ENCODE measurements around the gene PLEKHA5.
"Not testable (repeated sequence)": the region's sequence is repeated elsewhere in the genome, so short reads cannot be mapped to it uniquely, and the experiment has no call there.

PLEKHA5 gene

GRCh38 chr12:19304149-19304750, 174.7 kb downstream of the PLEKHA5 start:
- H3K4me3 ChIP-seq (ENCODE audit: low read depth in 1 of 2, low read length in 2 of 2) = no peak overlapping the region
- H3K9me3 ChIP-seq (ENCODE audit: control insufficient read depth in 1 of 2, low read length in 2 of 2) = no peaks in the 10 kb centered on the region
- no peak overlapping the region for H3K27ac ChIP-seq (ENCODE audit: low read length)
- H3K36me3 ChIP-seq (ENCODE audit: control insufficient read depth in 1 of 2, insufficient read depth in 2 of 2, low read length in 2 of 2) = peaks cover 0 to 8% of the 10 kb centered on the region in 2 donors
- no peaks in the 10 kb centered on the region for H3K27me3 ChIP-seq (ENCODE audit: low read depth, low read length)
- no peaks in the 10 kb centered on the region for H3K4me1 ChIP-seq (ENCODE audit: control insufficient read depth in 1 of 2, insufficient read depth in 2 of 2, low read length in 2 of 2)

GRCh38 chr12:19305621-19306020, 176.1 kb downstream of the PLEKHA5 start:
- H3K4me1 ChIP-seq (ENCODE audit: control insufficient read depth in 1 of 2, insufficient read depth in 2 of 2, low read length in 2 of 2) = not testable (repeated sequence)

GRCh38 chr12:19306366-19306765, 176.8 kb downstream of the PLEKHA5 start:
- H3K9me3 ChIP-seq (ENCODE audit: control insufficient read depth in 1 of 2, low read length in 2 of 2) = no peaks in the 10 kb centered on the region
- H3K4me1 ChIP-seq (ENCODE audit: control insufficient read depth in 1 of 2, insufficient read depth in 2 of 2, low read length in 2 of 2) = no peaks in the 10 kb centered on the region
- peaks cover 0 to 8% of the 10 kb centered on the region in 2 donors for H3K36me3 ChIP-seq (ENCODE audit: control insufficient read depth in 1 of 2, insufficient read depth in 2 of 2, low read length in 2 of 2)
- no peak overlapping the region for H3K27ac ChIP-seq (ENCODE audit: low read length)
- no peaks in the 10 kb centered on the region for H3K27me3 ChIP-seq (ENCODE audit: low read depth, low read length)
- no peak overlapping the region for H3K4me3 ChIP-seq (ENCODE audit: low read depth in 1 of 2, low read length in 2 of 2)

More at GRCh38 chr12:19305621-19306020, 176.1 kb downstream of the PLEKHA5 start:
- not testable (repeated sequence) for H3K36me3 ChIP-seq (ENCODE audit: control insufficient read depth in 1 of 2, insufficient read depth in 2 of 2, low read length in 2 of 2); H3K27ac ChIP-seq (ENCODE audit: low read length); H3K9me3 ChIP-seq (ENCODE audit: control insufficient read depth in 1 of 2, low read length in 2 of 2); H3K4me3 ChIP-seq (ENCODE audit: low read depth in 1 of 2, low read length in 2 of 2); H3K27me3 ChIP-seq (ENCODE audit: low read depth, low read length)

- Histone ChIP-seq H3K4me3 (ENCODE audit: low read depth in 1 of 2, low read length in 2 of 2) (no peak overlapping the region), H3K36me3 (ENCODE audit: control insufficient read depth in 1 of 2, insufficient read depth in 2 of 2, low read length in 2 of 2) (peaks cover 0 to 8% of the 10 kb centered on the region in 2 donors), H3K27ac (ENCODE audit: low read length) (no peak overlapping the region), H3K9me3 (ENCODE audit: control insufficient read depth in 1 of 2, low read length in 2 of 2) (no peaks in the 10 kb centered on the region), H3K27me3 (ENCODE audit: low read depth, low read length) (no peaks in the 10 kb centered on the region), H3K4me1 (ENCODE audit: control insufficient read depth in 1 of 2, insufficient read depth in 2 of 2, low read length in 2 of 2) (no peaks in the 10 kb centered on the region)
Observed at GRCh38 chr12:19307451-19307850, 177.9 kb downstream of the PLEKHA5 start.

- Histone ChIP-seq H3K27ac (ENCODE audit: low read length) (no peak overlapping the region), H3K36me3 (ENCODE audit: control insufficient read depth in 1 of 2, insufficient read depth in 2 of 2, low read length in 2 of 2) (peaks cover 0 to 8% of the 10 kb centered on the region in 2 donors), H3K27me3 (ENCODE audit: low read depth, low read length) (no peaks in the 10 kb centered on the region), H3K4me1 (ENCODE audit: control insufficient read depth in 1 of 2, insufficient read depth in 2 of 2, low read length in 2 of 2) (no peaks in the 10 kb centered on the region), H3K9me3 (ENCODE audit: control insufficient read depth in 1 of 2, low read length in 2 of 2) (no peaks in the 10 kb centered on the region), H3K4me3 (ENCODE audit: low read depth in 1 of 2, low read length in 2 of 2) (no peak overlapping the region)
Observed at GRCh38 chr12:19311165-19311564, 181.6 kb downstream of the PLEKHA5 start.

GRCh38 chr12:19312637-19313036, 183.1 kb downstream of the PLEKHA5 start:
- Histone ChIP-seq H3K9me3 (ENCODE audit: control insufficient read depth in 1 of 2, low read length in 2 of 2) (no peaks in the 10 kb centered on the region), H3K4me1 (ENCODE audit: control insufficient read depth in 1 of 2, insufficient read depth in 2 of 2, low read length in 2 of 2) (no peaks in the 10 kb centered on the region), H3K36me3 (ENCODE audit: control insufficient read depth in 1 of 2, insufficient read depth in 2 of 2, low read length in 2 of 2) (no peaks in the 10 kb centered on the region), H3K4me3 (ENCODE audit: low read depth in 1 of 2, low read length in 2 of 2) (no peak overlapping the region), H3K27ac (ENCODE audit: low read length) (no peak overlapping the region), H3K27me3 (ENCODE audit: low read depth, low read length) (no peaks in the 10 kb centered on the region)

- Histone ChIP-seq H3K4me1 (ENCODE audit: control insufficient read depth in 1 of 2, insufficient read depth in 2 of 2, low read length in 2 of 2) (no peaks in the 10 kb centered on the region), H3K27me3 (ENCODE audit: low read depth, low read length) (no peaks in the 10 kb centered on the region), H3K9me3 (ENCODE audit: control insufficient read depth in 1 of 2, low read length in 2 of 2) (no peaks in the 10 kb centered on the region), H3K36me3 (ENCODE audit: control insufficient read depth in 1 of 2, insufficient read depth in 2 of 2, low read length in 2 of 2) (peaks cover 0 to 3% of the 10 kb centered on the region in 2 donors), H3K4me3 (ENCODE audit: low read depth in 1 of 2, low read length in 2 of 2) (no peak overlapping the region), H3K27ac (ENCODE audit: low read length) (no peak overlapping the region)
Observed at GRCh38 chr12:19316425-19316824, 186.9 kb downstream of the PLEKHA5 start.

GRCh38 chr12:19322376-19322775, 192.8 kb downstream of the PLEKHA5 start:
- peaks cover 12% of the 10 kb centered on the region in 2 donors for H3K36me3 ChIP-seq (ENCODE audit: control insufficient read depth in 1 of 2, insufficient read depth in 2 of 2, low read length in 2 of 2)
- peaks cover 0 to 3% of the 10 kb centered on the region in 2 donors for H3K9me3 ChIP-seq (ENCODE audit: control insufficient read depth in 1 of 2, low read length in 2 of 2)
- no peaks in the 10 kb centered on the region for H3K27me3 ChIP-seq (ENCODE audit: low read depth, low read length)
- no peak overlapping the region for H3K27ac ChIP-seq (ENCODE audit: low read length)
- H3K4me3 ChIP-seq (ENCODE audit: low read depth in 1 of 2, low read length in 2 of 2) = no peak overlapping the region
- no peaks in the 10 kb centered on the region for H3K4me1 ChIP-seq (ENCODE audit: control insufficient read depth in 1 of 2, insufficient read depth in 2 of 2, low read length in 2 of 2)

- H3K27ac ChIP-seq (ENCODE audit: low read length) = no peak overlapping the region
- H3K27me3 ChIP-seq (ENCODE audit: low read depth, low read length) = no peaks in the 10 kb centered on the region
- peaks cover 0 to 3% of the 10 kb centered on the region in 2 donors for H3K9me3 ChIP-seq (ENCODE audit: control insufficient read depth in 1 of 2, low read length in 2 of 2)
- no peak overlapping the region for H3K4me3 ChIP-seq (ENCODE audit: low read depth in 1 of 2, low read length in 2 of 2)
- peaks cover 12% of the 10 kb centered on the region in 2 donors for H3K36me3 ChIP-seq (ENCODE audit: control insufficient read depth in 1 of 2, insufficient read depth in 2 of 2, low read length in 2 of 2)
- H3K4me1 ChIP-seq (ENCODE audit: control insufficient read depth in 1 of 2, insufficient read depth in 2 of 2, low read length in 2 of 2) = no peaks in the 10 kb centered on the region
Observed at GRCh38 chr12:19323805-19324204, 194.3 kb downstream of the PLEKHA5 start.

GRCh38 chr12:19326102-19326501, 196.6 kb downstream of the PLEKHA5 start:
- no peaks in the 10 kb centered on the region for H3K4me1 ChIP-seq (ENCODE audit: control insufficient read depth in 1 of 2, insufficient read depth in 2 of 2, low read length in 2 of 2)
- peaks cover 10 to 12% of the 10 kb centered on the region in 2 donors for H3K36me3 ChIP-seq (ENCODE audit: control insufficient read depth in 1 of 2, insufficient read depth in 2 of 2, low read length in 2 of 2)
- no peak overlapping the region for H3K4me3 ChIP-seq (ENCODE audit: low read depth in 1 of 2, low read length in 2 of 2)
- H3K27me3 ChIP-seq (ENCODE audit: low read depth, low read length) = no peaks in the 10 kb centered on the region
- no peak overlapping the region for H3K27ac ChIP-seq (ENCODE audit: low read length)
- H3K9me3 ChIP-seq (ENCODE audit: control insufficient read depth in 1 of 2, low read length in 2 of 2) = peaks cover 0 to 3% of the 10 kb centered on the region in 2 donors

- H3K36me3 ChIP-seq (ENCODE audit: control insufficient read depth in 1 of 2, insufficient read depth in 2 of 2, low read length in 2 of 2) = peaks cover 0 to 13% of the 10 kb centered on the region in 2 donors
- no peaks in the 10 kb centered on the region for H3K4me1 ChIP-seq (ENCODE audit: control insufficient read depth in 1 of 2, insufficient read depth in 2 of 2, low read length in 2 of 2)
- H3K4me3 ChIP-seq (ENCODE audit: low read depth in 1 of 2, low read length in 2 of 2) = no peak overlapping the region
- H3K27me3 ChIP-seq (ENCODE audit: low read depth, low read length) = no peaks in the 10 kb centered on the region
- H3K9me3 ChIP-seq (ENCODE audit: control insufficient read depth in 1 of 2, low read length in 2 of 2) = no peaks in the 10 kb centered on the region
- H3K27ac ChIP-seq (ENCODE audit: low read length) = no peak overlapping the region
Observed at GRCh38 chr12:19332196-19332595, 202.7 kb downstream of the PLEKHA5 start.

GRCh38 chr12:19338405-19338804, 208.9 kb downstream of the PLEKHA5 start:
- Histone ChIP-seq H3K9me3 (ENCODE audit: control insufficient read depth in 1 of 2, low read length in 2 of 2) (peaks cover 4 to 9% of the 10 kb centered on the region in 2 donors), H3K4me3 (ENCODE audit: low read depth in 1 of 2, low read length in 2 of 2) (no peak overlapping the region)

More at GRCh38 chr12:19338405-19338804, 208.9 kb downstream of the PLEKHA5 start:
- Histone ChIP-seq H3K36me3 (ENCODE audit: control insufficient read depth in 1 of 2, insufficient read depth in 2 of 2, low read length in 2 of 2) (peaks cover 4 to 32% of the 10 kb centered on the region in 2 donors), H3K4me1 (ENCODE audit: control insufficient read depth in 1 of 2, insufficient read depth in 2 of 2, low read length in 2 of 2) (no peaks in the 10 kb centered on the region), H3K27ac (ENCODE audit: low read length) (no peak overlapping the region), H3K27me3 (ENCODE audit: low read depth, low read length) (no peaks in the 10 kb centered on the region)
